Measurements from ENCODE around the gene TMEM150C.
A peak's percentile ranks its signal among the peaks of the same experiment; 100 is the strongest.

GRCh38 chr4:82462415-82462831, 99.4 kb downstream of the TMEM150C start:
- peak; percentile 81 for TF ChIP-seq CTCF (IDR thresholded peaks at IDR 0.05)
- no peak for TF ChIP-seq POLR2AphosphoS5 (IDR thresholded peaks at IDR 0.05; ENCODE audit: low read depth, low read length)
- no peak for TF ChIP-seq REST (IDR thresholded peaks at IDR 0.05; ENCODE audit: insufficient read depth in 1 of 2, low read depth in 2 of 2, low read length in 1 of 2)
